Measurements from ENCODE around the gene ZNF490.
"Not testable (repeated sequence)": the region's sequence is repeated elsewhere in the genome, so short reads cannot be mapped to it uniquely, and the experiment has no call there.

ZNF490 gene

DNA sequence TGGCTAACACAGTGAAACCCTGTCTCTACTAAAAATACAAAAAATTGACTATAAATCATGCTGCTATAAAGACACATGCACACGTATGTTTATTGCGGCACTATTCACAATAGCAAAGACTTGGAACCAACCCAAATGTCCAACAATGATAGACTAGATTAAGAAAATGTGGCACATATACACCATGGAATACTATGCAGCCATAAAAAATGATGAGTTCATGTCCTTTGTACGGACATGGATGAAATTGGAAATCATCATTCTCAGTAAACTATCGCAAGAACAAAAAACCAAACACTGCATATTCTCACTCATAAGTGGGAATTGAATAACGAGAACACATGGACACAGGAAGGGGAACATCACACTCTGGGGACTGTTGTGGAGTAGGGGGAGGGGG lies 44.2 kb downstream of the ZNF490 start:
- no CpG with 5 or more reads among the region's 5 CpGs for WGBS (ENCODE audit: extremely low coverage, insufficient coverage, low lambda C conversion rate)
- not testable (repeated sequence) for H4K5ac ChIP-seq (ENCODE audit: low read length)

DNA sequence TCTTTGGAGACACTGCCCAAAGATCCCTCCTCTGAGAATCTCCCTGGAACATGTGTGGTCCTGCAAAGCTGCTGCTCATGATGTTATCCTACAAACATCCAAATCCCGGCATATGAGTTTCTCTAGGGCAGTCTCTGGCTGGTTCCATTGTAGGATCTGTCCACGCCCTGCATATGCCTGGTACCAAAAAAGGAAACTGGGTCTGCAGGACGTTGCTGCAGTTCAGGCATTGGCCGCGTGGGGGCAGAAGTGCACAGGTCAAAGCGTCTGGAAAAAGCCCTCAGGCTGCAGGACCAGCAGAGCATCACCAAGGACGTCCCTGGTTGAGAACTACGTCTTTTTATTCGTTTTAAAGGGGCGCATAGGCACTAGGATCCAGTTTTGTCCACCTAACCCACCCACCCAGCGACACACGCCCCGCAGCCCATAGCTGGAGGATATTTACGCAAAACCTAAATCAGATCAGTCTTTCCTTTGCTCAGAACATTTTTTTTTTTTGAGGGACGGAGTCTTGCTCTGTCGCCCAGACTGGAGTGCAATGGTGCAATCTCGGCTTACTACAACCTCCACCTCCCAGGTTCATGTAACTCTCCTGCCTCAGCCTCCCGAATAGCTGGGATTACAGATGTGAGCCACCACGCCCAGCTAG lies 46.5 kb downstream of the ZNF490 start:
- H3K23ac ChIP-seq (ENCODE audit: low read length), result no peak overlapping the region
- no peak overlapping the region for H3K27ac ChIP-seq (ENCODE audit: low read depth, low read length)
- H3K4me2 ChIP-seq (ENCODE audit: low read length), result no peak overlapping the region
- H3K56ac ChIP-seq (ENCODE audit: low read length), result no peak overlapping the region
- H4K8ac ChIP-seq (ENCODE audit: low read depth, low read length), result no peak overlapping the region
- no peak overlapping the region for H2BK120ac ChIP-seq (ENCODE audit: low read depth, low read length)
- H3K79me1 ChIP-seq (ENCODE audit: low read length), result no peaks in the 10 kb centered on the region
- no peak overlapping the region for H4K5ac ChIP-seq (ENCODE audit: low read length)
- no peaks in the 10 kb centered on the region for H3K79me2 ChIP-seq (ENCODE audit: control insufficient read depth, insufficient read depth, low read length)
- H2BK15ac ChIP-seq (replicated peaks; ENCODE audit: low read depth), result no peak overlapping the region
- no peaks in the 10 kb centered on the region for H3K36me3 ChIP-seq (ENCODE audit: control insufficient read depth, insufficient read depth, low read length)
- no peak overlapping the region for H2BK5ac ChIP-seq (ENCODE audit: low read length)
- no peak overlapping the region for H3K18ac ChIP-seq (ENCODE audit: low read length)
- no peak overlapping the region for H2AK5ac ChIP-seq (ENCODE audit: low read length)
- WGBS (ENCODE audit: extremely low coverage, insufficient coverage, low lambda C conversion rate), result no CpG with 5 or more reads among the region's 19 CpGs
- peak; percentile 86 for DNase-seq
- H3K27me3 ChIP-seq (ENCODE audit: insufficient read depth, low read length, poor library complexity), result no peaks in the 10 kb centered on the region
- no peak overlapping the region for H3K4me3 ChIP-seq (ENCODE audit: low read length)
- H3K4me1 ChIP-seq (ENCODE audit: control insufficient read depth, low read depth, low read length), result no peaks in the 10 kb centered on the region
- H3K4ac ChIP-seq (ENCODE audit: low read depth, low read length), result no peak overlapping the region
- no peak overlapping the region for H3K9ac ChIP-seq (ENCODE audit: low read length)

More for the DNA sequence above, 44.2 kb downstream of the ZNF490 start:
- H4K8ac ChIP-seq (ENCODE audit: low read depth, low read length); H3K4me2 ChIP-seq (ENCODE audit: low read length); H2BK15ac ChIP-seq (replicated peaks; ENCODE audit: low read depth); H3K4me1 ChIP-seq (ENCODE audit: control insufficient read depth, low read depth, low read length); H3K27ac ChIP-seq (ENCODE audit: low read depth, low read length); H2BK5ac ChIP-seq (ENCODE audit: low read length); H3K18ac ChIP-seq (ENCODE audit: low read length); H3K56ac ChIP-seq (ENCODE audit: low read length); H2AK5ac ChIP-seq (ENCODE audit: low read length); H3K79me1 ChIP-seq (ENCODE audit: low read length); H3K4me3 ChIP-seq (ENCODE audit: low read length); H3K9ac ChIP-seq (ENCODE audit: low read length); H3K23ac ChIP-seq (ENCODE audit: low read length); H3K36me3 ChIP-seq (ENCODE audit: control insufficient read depth, insufficient read depth, low read length); H2BK120ac ChIP-seq (ENCODE audit: low read depth, low read length); H3K4ac ChIP-seq (ENCODE audit: low read depth, low read length); H3K79me2 ChIP-seq (ENCODE audit: control insufficient read depth, insufficient read depth, low read length); DNase-seq; H3K27me3 ChIP-seq (ENCODE audit: insufficient read depth, low read length, poor library complexity): not testable (repeated sequence)

DNA sequence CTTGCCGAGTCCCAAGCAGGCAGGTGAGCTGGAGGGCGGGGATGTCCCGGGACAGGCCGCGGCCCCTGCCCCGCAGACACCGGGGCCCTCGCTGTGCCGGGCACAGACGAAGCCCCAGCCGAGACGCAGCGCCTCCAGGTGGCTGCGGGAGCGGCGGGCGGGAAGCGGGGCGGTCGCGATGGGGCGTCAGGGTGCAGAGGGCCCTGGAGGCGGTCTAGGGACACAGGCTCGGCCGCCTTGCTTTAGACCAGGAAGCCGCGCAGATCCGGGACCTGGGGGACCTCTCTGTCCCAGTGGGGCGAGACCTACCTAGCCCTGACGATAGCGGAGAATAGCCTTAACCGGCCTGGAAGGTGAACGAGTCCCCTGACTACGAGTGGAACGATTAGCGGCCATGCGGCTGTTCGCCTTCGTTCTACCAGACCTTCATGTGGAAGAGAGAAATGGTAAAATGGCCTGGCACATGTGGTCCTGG lies 55.1 kb downstream of the ZNF490 start:
- no peaks in the 10 kb centered on the region for H3K79me2 ChIP-seq (ENCODE audit: control insufficient read depth, insufficient read depth, low read length)
- peak; percentile 33 for DNase-seq
- peak overlapping the region; percentile 67 for H3K56ac ChIP-seq (ENCODE audit: low read length)
- WGBS (ENCODE audit: extremely low coverage, insufficient coverage, low lambda C conversion rate), result no CpG with 5 or more reads among the region's 39 CpGs
- H2BK120ac ChIP-seq (ENCODE audit: low read depth, low read length), result no peak overlapping the region
- H2BK5ac ChIP-seq (ENCODE audit: low read length), result no peak overlapping the region
- no peaks in the 10 kb centered on the region for H3K4me1 ChIP-seq (ENCODE audit: control insufficient read depth, low read depth, low read length)
- no peaks in the 10 kb centered on the region for H3K79me1 ChIP-seq (ENCODE audit: low read length)
- H3K27ac ChIP-seq (ENCODE audit: low read depth, low read length), result no peak overlapping the region
- no peak overlapping the region for H3K4me2 ChIP-seq (ENCODE audit: low read length)
- no peak overlapping the region for H4K5ac ChIP-seq (ENCODE audit: low read length)
- no peaks in the 10 kb centered on the region for H3K36me3 ChIP-seq (ENCODE audit: control insufficient read depth, insufficient read depth, low read length)
- no peak overlapping the region for H3K4ac ChIP-seq (ENCODE audit: low read depth, low read length)
- H3K9ac ChIP-seq (ENCODE audit: low read length), result no peak overlapping the region
- H2AK5ac ChIP-seq (ENCODE audit: low read length), result no peak overlapping the region
- no peak overlapping the region for H2BK15ac ChIP-seq (replicated peaks; ENCODE audit: low read depth)
- no peaks in the 10 kb centered on the region for H3K27me3 ChIP-seq (ENCODE audit: insufficient read depth, low read length, poor library complexity)
- H3K23ac ChIP-seq (ENCODE audit: low read length), result no peak overlapping the region
- no peak overlapping the region for H4K8ac ChIP-seq (ENCODE audit: low read depth, low read length)
- H3K4me3 ChIP-seq (ENCODE audit: low read length), result no peak overlapping the region
- H3K18ac ChIP-seq (ENCODE audit: low read length), result no peak overlapping the region

DNA sequence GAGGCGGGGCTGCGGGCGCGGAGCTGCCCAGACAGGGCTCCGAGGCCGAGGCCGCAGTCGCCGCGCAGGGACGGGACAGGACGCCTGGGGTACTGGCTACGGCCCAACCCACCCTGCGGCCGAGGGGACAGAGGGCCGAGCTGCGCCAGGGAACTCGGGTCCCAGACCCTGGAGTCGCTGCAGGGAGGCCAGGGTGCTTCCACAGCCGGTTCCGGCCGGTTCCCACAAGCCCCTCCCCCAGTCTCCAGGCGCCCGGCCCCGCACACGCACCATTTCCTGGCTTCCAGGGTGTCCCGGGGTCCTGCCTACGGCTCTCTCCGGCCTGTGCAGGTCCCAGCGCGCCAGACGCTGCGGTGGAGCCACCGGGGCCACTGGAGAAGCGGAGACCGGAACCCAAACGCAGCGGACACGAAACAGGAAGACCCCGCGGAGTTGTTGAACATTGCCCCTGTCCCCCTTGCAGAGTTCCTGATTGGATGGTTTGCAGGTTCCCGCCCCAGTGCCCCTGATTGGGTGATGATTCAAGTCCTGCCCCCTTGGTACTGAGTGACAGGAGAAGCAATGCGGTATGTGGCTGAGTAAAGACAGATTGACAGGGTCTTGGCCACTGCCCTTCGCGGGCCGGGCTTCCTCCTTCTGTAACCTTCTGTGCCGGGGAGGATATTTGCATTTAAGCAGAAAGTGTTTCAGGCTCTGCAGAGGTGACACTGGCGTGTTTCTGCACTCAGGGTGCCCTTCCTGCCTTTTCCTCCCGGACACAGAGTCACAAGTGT lies 59.4 kb downstream of the ZNF490 start, which contains the start of gene ZNF564:
TSS of gene ZNF564 (minus strand) at position 423 of the 773 bp plus-strand sequence. CDS start at position 273, 150 bp downstream.
- Histone ChIP-seq H3K4me1 (ENCODE audit: control insufficient read depth, low read depth, low read length) (no peaks in the 10 kb centered on the region), H2BK120ac (ENCODE audit: low read depth, low read length) (no peak within 1 kb of the TSS), H2BK5ac (ENCODE audit: low read length) (peak within 1 kb of the TSS; percentile 73), H3K36me3 (ENCODE audit: control insufficient read depth, insufficient read depth, low read length) (no peaks in the 10 kb centered on the region), H3K23ac (ENCODE audit: low read length) (no peak within 1 kb of the TSS), H2AK5ac (ENCODE audit: low read length) (no peak within 1 kb of the TSS), H3K4me3 (ENCODE audit: low read length) (peak within 1 kb of the TSS; percentile 96), H3K79me1 (ENCODE audit: low read length) (peaks cover 11% of the 10 kb centered on the region), H3K9ac (ENCODE audit: low read length) (peak within 1 kb of the TSS; percentile 96), H2BK15ac (replicated peaks; ENCODE audit: low read depth) (no peak within 1 kb of the TSS), H3K56ac (ENCODE audit: low read length) (peak within 1 kb of the TSS; percentile 95), H3K4ac (ENCODE audit: low read depth, low read length) (peak within 1 kb of the TSS; percentile 44), H3K79me2 (ENCODE audit: control insufficient read depth, insufficient read depth, low read length) (peaks cover 17% of the 10 kb centered on the region), H3K27ac (ENCODE audit: low read depth, low read length) (peak within 1 kb of the TSS; percentile 98), H3K27me3 (ENCODE audit: insufficient read depth, low read length, poor library complexity) (no peaks in the 10 kb centered on the region), H4K5ac (ENCODE audit: low read length) (no peak within 1 kb of the TSS), H4K8ac (ENCODE audit: low read depth, low read length) (no peak within 1 kb of the TSS), H3K18ac (ENCODE audit: low read length) (peak within 1 kb of the TSS; percentile 71), H3K4me2 (ENCODE audit: low read length) (peak within 1 kb of the TSS; percentile 92)
- WGBS (ENCODE audit: extremely low coverage, insufficient coverage, low lambda C conversion rate), result no CpG with 5 or more reads among the region's 49 CpGs
- DNase-seq, result peak; percentile 100

DNA sequence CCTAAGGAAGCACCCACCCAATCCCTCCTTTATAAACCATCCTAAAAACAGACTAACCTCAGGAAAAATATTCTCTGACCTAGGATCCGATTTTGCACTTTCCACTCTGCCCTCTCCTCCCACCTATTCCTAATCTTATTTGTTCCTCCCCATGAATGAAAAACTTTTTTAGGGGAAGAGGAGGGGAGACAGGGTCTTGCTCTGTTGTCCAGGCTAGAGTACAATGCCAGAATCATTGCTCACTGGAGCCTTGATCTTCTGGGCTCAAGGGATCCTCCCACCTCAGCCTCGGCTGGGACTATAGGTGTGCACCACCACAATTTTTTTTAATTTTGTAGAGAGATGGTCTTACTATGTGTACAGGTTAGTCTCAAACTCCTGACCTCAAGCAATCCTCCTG lies 63.7 kb downstream of the ZNF490 start:
- H3K4ac ChIP-seq (ENCODE audit: low read depth, low read length), result no peak overlapping the region
- H3K27ac ChIP-seq (ENCODE audit: low read depth, low read length), result no peak overlapping the region
- no peak overlapping the region for H3K18ac ChIP-seq (ENCODE audit: low read length)
- WGBS (ENCODE audit: extremely low coverage, insufficient coverage, low lambda C conversion rate), result no CpG with 5 or more reads among the region's 2 CpGs
- H4K5ac ChIP-seq (ENCODE audit: low read length), result no peak overlapping the region
- H2BK5ac ChIP-seq (ENCODE audit: low read length), result no peak overlapping the region
- H3K56ac ChIP-seq (ENCODE audit: low read length), result no peak overlapping the region
- no peak overlapping the region for H3K4me3 ChIP-seq (ENCODE audit: low read length)
- no peaks in the 10 kb centered on the region for H3K36me3 ChIP-seq (ENCODE audit: control insufficient read depth, insufficient read depth, low read length)
- H3K27me3 ChIP-seq (ENCODE audit: insufficient read depth, low read length, poor library complexity), result no peaks in the 10 kb centered on the region
- no peak overlapping the region for H2BK120ac ChIP-seq (ENCODE audit: low read depth, low read length)
- no peak overlapping the region for H3K23ac ChIP-seq (ENCODE audit: low read length)
- H2AK5ac ChIP-seq (ENCODE audit: low read length), result no peak overlapping the region
- H4K8ac ChIP-seq (ENCODE audit: low read depth, low read length), result no peak overlapping the region
- DNase-seq, result no peak
- no peak overlapping the region for H2BK15ac ChIP-seq (replicated peaks; ENCODE audit: low read depth)
- H3K79me2 ChIP-seq (ENCODE audit: control insufficient read depth, insufficient read depth, low read length), result peaks cover 39% of the 10 kb centered on the region
- no peaks in the 10 kb centered on the region for H3K4me1 ChIP-seq (ENCODE audit: control insufficient read depth, low read depth, low read length)
- H3K9ac ChIP-seq (ENCODE audit: low read length), result no peak overlapping the region
- no peak overlapping the region for H3K4me2 ChIP-seq (ENCODE audit: low read length)
- H3K79me1 ChIP-seq (ENCODE audit: low read length), result peaks cover 24% of the 10 kb centered on the region
